ENCODE measurements around the gene KANK2.

GRCh38 chr19:11246941-11247340 lies 49.6 kb upstream of the KANK2 start:
- TF ChIP-seq, protein P1, sequence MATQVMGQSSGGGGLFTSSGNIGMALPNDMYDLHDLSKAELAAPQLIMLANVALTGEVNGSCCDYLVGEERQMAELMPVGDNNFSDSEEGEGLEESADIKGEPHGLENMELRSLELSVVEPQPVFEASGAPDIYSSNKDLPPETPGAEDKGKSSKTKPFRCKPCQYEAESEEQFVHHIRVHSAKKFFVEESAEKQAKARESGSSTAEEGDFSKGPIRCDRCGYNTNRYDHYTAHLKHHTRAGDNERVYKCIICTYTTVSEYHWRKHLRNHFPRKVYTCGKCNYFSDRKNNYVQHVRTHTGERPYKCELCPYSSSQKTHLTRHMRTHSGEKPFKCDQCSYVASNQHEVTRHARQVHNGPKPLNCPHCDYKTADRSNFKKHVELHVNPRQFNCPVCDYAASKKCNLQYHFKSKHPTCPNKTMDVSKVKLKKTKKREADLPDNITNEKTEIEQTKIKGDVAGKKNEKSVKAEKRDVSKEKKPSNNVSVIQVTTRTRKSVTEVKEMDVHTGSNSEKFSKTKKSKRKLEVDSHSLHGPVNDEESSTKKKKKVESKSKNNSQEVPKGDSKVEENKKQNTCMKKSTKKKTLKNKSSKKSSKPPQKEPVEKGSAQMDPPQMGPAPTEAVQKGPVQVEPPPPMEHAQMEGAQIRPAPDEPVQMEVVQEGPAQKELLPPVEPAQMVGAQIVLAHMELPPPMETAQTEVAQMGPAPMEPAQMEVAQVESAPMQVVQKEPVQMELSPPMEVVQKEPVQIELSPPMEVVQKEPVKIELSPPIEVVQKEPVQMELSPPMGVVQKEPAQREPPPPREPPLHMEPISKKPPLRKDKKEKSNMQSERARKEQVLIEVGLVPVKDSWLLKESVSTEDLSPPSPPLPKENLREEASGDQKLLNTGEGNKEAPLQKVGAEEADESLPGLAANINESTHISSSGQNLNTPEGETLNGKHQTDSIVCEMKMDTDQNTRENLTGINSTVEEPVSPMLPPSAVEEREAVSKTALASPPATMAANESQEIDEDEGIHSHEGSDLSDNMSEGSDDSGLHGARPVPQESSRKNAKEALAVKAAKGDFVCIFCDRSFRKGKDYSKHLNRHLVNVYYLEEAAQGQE (IDR thresholded peaks at IDR 0.05; ENCODE audit: insufficient read depth in 1 of 2, low read depth in 2 of 2, low read length in 2 of 2), result no peak
- TF ChIP-seq POLR2AphosphoS5 (IDR thresholded peaks at IDR 0.05; ENCODE audit: low read depth, low read length), result no peak
